Body of pancreas (tissue), 4 donors: ENCODE data around the gene C5AR1.

Experiments
- CTCF ChIP-seq, 7 experiments: fragments of 450-650 bp in 4 of 7; fragments of 200-600 bp in 3 of 7; sonication (generic) in 3 of 7; IDR thresholded peaks; one replicate each; pipeline ENCODE4 v1.5.1; 2016 to 2019; ENCODE audit warnings: antibody characterized with exemption in 7 of 7
- POLR2A ChIP-seq, 3 donors: fragments of 450-650 bp; IDR thresholded peaks; one replicate each; pipeline ENCODE4 v1.6.1; 2016; ENCODE audit warnings: antibody characterized with exemption in 3 of 3, mild to moderate bottlenecking in 2 of 3

- TF ChIP-seq CTCF (IDR thresholded peaks at IDR 0.05) (no peak), POLR2A (IDR thresholded peaks at IDR 0.05) (peak; percentile 1 to 89 (median 83))
Observed at GRCh38 chr19:47274071-47274890, 35.4 kb upstream of the C5AR1 start, which contains the start of gene INAFM1.
